Forelimb muscle (tissue), 1 donor: ENCODE measurements around the gene CALN1. TPM values are rescaled to one million over a fixed set of nuclear protein-coding genes. Genes with fewer than 3 reads are reported as not detected.

ENCODE experiments used
- DNase-seq: peaks from one replicate; pipeline ENCODE4 v3.0.0-alpha.2; 2013; ENCODE audit warnings: low read depth
- polyA plus RNA-seq: library from polyadenylated mRNA; unstranded; fragments of 120-200 nt; gene quantifications from one replicate; pipeline ENCODE4 v1.2.1, GENCODE V29; 2013; ENCODE audit not compliant: insufficient read length

CALN1 gene
- polyA plus RNA-seq, 1 donor, result 1.6 TPM

- DNase-seq, result no peak
Observed at GRCh38 chr7:71800321-71800720, 611.8 kb downstream of the CALN1 start.

- no peak for DNase-seq
Observed at GRCh38 chr7:71795410-71795809, 616.7 kb downstream of the CALN1 start.

GRCh38 chr7:71793251-71793650 lies 618.9 kb downstream of the CALN1 start:
- DNase-seq, result no peak

GRCh38 chr7:71787513-71787912 lies 624.6 kb downstream of the CALN1 start:
- no peak for DNase-seq

GRCh38 chr7:71785216-71785615 lies 626.9 kb downstream of the CALN1 start:
- no peak for DNase-seq

- no peak for DNase-seq
Observed at GRCh38 chr7:71784781-71785180, 627.4 kb downstream of the CALN1 start.

GRCh38 chr7:71784180-71784579 lies 628.0 kb downstream of the CALN1 start:
- DNase-seq, result no peak

GRCh38 chr7:71783779-71784178 lies 628.4 kb downstream of the CALN1 start:
- DNase-seq, result no peak

- no peak for DNase-seq
Observed at GRCh38 chr7:71782051-71782450, 630.1 kb downstream of the CALN1 start.

- no peak for DNase-seq
Observed at GRCh38 chr7:71780282-71780681, 631.9 kb downstream of the CALN1 start.

- no peak for DNase-seq
Observed at GRCh38 chr7:71777278-71777677, 634.9 kb downstream of the CALN1 start.

- no peak for DNase-seq
Observed at GRCh38 chr7:71776726-71777125, 635.4 kb downstream of the CALN1 start.

GRCh38 chr7:71775648-71776047 lies 636.5 kb downstream of the CALN1 start:
- DNase-seq, result no peak

- DNase-seq, result no peak
Observed at GRCh38 chr7:71772779-71773178, 639.4 kb downstream of the CALN1 start.

GRCh38 chr7:71770269-71770907 lies 641.8 kb downstream of the CALN1 start:
- no peak for DNase-seq

GRCh38 chr7:71769326-71769725 lies 642.8 kb downstream of the CALN1 start:
- DNase-seq, result no peak

- DNase-seq, result no peak
Observed at GRCh38 chr7:71768450-71768849, 643.7 kb downstream of the CALN1 start.

- no peak for DNase-seq
Observed at GRCh38 chr7:71766016-71766415, 646.1 kb downstream of the CALN1 start.

- DNase-seq, result no peak
Observed at GRCh38 chr7:71761336-71761735, 650.8 kb downstream of the CALN1 start.

- no peak for DNase-seq
Observed at GRCh38 chr7:71754828-71755227, 657.3 kb downstream of the CALN1 start.

- no peak for DNase-seq
Observed at GRCh38 chr7:71753956-71754664, 658.0 kb downstream of the CALN1 start.

- no peak for DNase-seq
Observed at GRCh38 chr7:71753236-71753635, 658.9 kb downstream of the CALN1 start.

- DNase-seq, result no peak
Observed at GRCh38 chr7:71752171-71752935, 659.8 kb downstream of the CALN1 start.
